Gastroesophageal sphincter (tissue), 4 donors: ENCODE measurements around the gene ZNF839. TPM values are rescaled to one million over a fixed set of nuclear protein-coding genes. Genes with fewer than 3 reads are reported as not detected.

Experiments used
- ATAC-seq: fragments of 150-250 bp; one replicate; pipeline ENCODE4 v1.9.1; 2016; ENCODE audit warnings: mild to moderate bottlenecking, moderate library complexity
- H3K27ac ChIP-seq, 4 donors: fragments of 200-600 bp; sonication (generic) in 3 of 4; 1 replicate in 3 of 4; 2 replicates in 1 of 4; pipeline ENCODE4 v1.5.1; 2016 to 2019
- H3K27me3 ChIP-seq: fragments of 200-600 bp; sonication (generic); one replicate; pipeline ENCODE4 v1.5.1; 2019
- H3K36me3 ChIP-seq, 2 donors: fragments of 200-600 bp; sonication (generic); one replicate each; pipeline ENCODE4 v1.5.1; 2019; ENCODE audit warnings: control low read depth in 1 of 2
- H3K4me1 ChIP-seq, 3 donors: fragments of 200-600 bp; sonication (generic); 1 replicate in 2 of 3; 2 replicates in 1 of 3; pipeline ENCODE4 v1.5.1; 2016 to 2019; ENCODE audit warnings: control low read depth in 2 of 3
- H3K4me3 ChIP-seq, 2 donors: fragments of 200-600 bp; sonication (generic); one replicate each; pipeline ENCODE4 v1.5.1; 2019; ENCODE audit warnings: mild to moderate bottlenecking in 1 of 2, moderate library complexity in 1 of 2
- H3K9me3 ChIP-seq, 3 donors: fragments of 200-600 bp; sonication (generic); one replicate each; pipeline ENCODE4 v1.5.1; 2017 to 2019; ENCODE audit warnings: control low read depth in 2 of 3
- EP300 ChIP-seq: sonication (generic); formaldehyde crosslinking; IDR thresholded peaks from one replicate; pipeline ENCODE4 v1.6.1; 2017; ENCODE audit warnings: antibody characterized with exemption, mild to moderate bottlenecking
- POLR2A ChIP-seq, 2 donors: fragments of 450-650 bp; IDR thresholded peaks; one replicate each; pipeline ENCODE4 v1.6.1; 2017; ENCODE audit warnings: antibody characterized with exemption in 2 of 2, mild to moderate bottlenecking in 2 of 2, moderate library complexity in 1 of 2
- POLR2AphosphoS5 ChIP-seq: sonication (generic); formaldehyde crosslinking; IDR thresholded peaks from one replicate; pipeline ENCODE4 v1.6.1; 2017; ENCODE audit warnings: antibody characterized with exemption
- WGBS, 2 donors: methylation state at CpG; one replicate each; pipeline ENCODE4 v1.1.5; 2018; ENCODE audit warnings: low coverage in 1 of 2; 5-methylcytosine and 5-hydroxymethylcytosine counted together
- total RNA-seq, 4 donors: library from RNA; depleted of rRNA; stranded (reverse); fragments of >200 nt; gene quantifications; one replicate each; pipeline ENCODE4 v1.1.0, GENCODE V29; 2016
- TF ChIP-seq, protein P1 (sequence below), 4 experiments: fragments of 200-600 bp in 2 of 4; fragments of 450-650 bp in 2 of 4; sonication (generic) in 1 of 4; IDR thresholded peaks; one replicate each; pipeline ENCODE4 v1.5.1; 2017 to 2019; ENCODE audit warnings: antibody characterized with exemption in 4 of 4, mild to moderate bottlenecking in 2 of 4, moderate library complexity in 2 of 4

The ZNF839 gene
- total RNA-seq = 10 to 100 TPM in 1 of 4 donors, 1 to 10 TPM in 3; 6.5 to 10.1 (median 8.4) TPM

DNA sequence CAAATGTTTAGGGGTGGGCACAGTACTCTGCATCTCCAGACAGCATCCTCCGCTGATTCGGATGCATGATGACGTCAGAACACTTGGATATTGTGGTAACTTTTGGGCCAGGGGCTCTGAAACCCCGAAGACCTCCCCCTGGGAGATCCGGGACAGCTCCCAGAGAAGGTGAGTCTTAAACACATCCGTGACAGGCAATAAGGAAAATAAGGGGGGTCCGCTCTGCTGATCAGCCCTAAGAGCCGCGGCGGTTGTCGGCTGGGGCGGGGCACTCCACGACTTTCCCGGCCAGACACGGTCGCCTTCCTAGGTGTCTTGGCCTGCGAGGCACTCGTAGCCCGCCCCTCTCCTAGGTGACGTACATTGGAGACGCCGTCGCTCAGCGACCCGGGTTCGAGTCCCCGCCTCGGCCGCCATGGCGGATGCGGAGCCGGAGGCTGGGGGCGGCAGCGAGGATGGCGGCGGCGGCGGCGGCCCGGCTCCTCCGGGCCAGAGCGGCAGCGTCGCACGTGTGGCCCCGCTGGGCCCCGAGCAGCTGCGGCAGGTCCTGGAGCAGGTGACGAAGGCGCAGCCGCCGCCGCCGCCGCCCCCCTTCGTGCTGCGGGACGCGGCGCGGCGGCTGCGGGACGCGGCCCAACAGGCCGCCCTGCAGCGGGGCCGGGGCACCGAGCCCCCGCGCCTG, at the start of gene ZNF839:
Gene ZNF839 (plus strand): TSS at position 396 of the 682 bp plus-strand sequence. CDS start 20 bp downstream, at position 416.
- WGBS, 2 donors = 0% methylated on average over 3 of the region's 71 CpGs; no CpG with 5 or more reads in 1 of the 2 donors
- peak; percentile 89 for ATAC-seq
- TF ChIP-seq POLR2AphosphoS5 (peak; percentile 88), EP300 (no peak), POLR2A (IDR thresholded peaks at IDR 0.05) (peak in 1 of 2 donors; percentile 38)
- TF ChIP-seq, protein P1, sequence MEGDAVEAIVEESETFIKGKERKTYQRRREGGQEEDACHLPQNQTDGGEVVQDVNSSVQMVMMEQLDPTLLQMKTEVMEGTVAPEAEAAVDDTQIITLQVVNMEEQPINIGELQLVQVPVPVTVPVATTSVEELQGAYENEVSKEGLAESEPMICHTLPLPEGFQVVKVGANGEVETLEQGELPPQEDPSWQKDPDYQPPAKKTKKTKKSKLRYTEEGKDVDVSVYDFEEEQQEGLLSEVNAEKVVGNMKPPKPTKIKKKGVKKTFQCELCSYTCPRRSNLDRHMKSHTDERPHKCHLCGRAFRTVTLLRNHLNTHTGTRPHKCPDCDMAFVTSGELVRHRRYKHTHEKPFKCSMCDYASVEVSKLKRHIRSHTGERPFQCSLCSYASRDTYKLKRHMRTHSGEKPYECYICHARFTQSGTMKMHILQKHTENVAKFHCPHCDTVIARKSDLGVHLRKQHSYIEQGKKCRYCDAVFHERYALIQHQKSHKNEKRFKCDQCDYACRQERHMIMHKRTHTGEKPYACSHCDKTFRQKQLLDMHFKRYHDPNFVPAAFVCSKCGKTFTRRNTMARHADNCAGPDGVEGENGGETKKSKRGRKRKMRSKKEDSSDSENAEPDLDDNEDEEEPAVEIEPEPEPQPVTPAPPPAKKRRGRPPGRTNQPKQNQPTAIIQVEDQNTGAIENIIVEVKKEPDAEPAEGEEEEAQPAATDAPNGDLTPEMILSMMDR (IDR thresholded peaks at IDR 0.05) = no peak
- Histone ChIP-seq H3K9me3 (no peaks in the 10 kb centered on the region), H3K4me1 (peaks cover 2 to 63% (median 19%) of the 10 kb centered on the region in 3 donors), H3K27ac (peak within 1 kb of the TSS; percentile 66 to 98 (median 96)), H3K36me3 (no peaks in the 10 kb centered on the region), H3K4me3 (peak within 1 kb of the TSS; percentile 37 to 82), H3K27me3 (no peaks in the 10 kb centered on the region)

DNA sequence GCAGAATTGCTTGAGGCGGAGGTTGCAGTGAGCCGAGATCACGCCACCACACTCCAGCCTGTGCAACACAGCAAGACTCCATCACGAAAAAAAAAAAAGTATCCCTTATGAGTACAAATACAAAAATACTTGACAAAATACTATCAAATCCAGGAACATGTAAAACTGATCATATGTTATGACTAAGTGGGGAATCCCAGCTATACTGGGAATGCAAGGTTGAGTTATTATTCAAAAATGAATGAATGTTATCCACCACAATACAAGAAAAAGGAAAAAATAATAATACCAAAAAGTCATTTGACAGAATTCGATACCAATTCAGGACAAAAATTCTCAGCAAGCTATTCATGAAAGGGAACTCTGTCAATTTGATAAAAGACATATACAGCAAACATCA, 47.2 kb upstream of the ZNF839 start:
- Histone ChIP-seq H3K36me3 (no peaks in the 10 kb centered on the region), H3K4me3 (no peak overlapping the region), H3K4me1 (peaks cover 0 to 5% (median 0%) of the 10 kb centered on the region in 3 donors), H3K27me3 (no peaks in the 10 kb centered on the region), H3K27ac (no peak overlapping the region), H3K9me3 (no peaks in the 10 kb centered on the region)
- TF ChIP-seq, protein P1 (IDR thresholded peaks at IDR 0.05) = no peak
- TF ChIP-seq POLR2A (IDR thresholded peaks at IDR 0.05) (no peak), EP300 (no peak), POLR2AphosphoS5 (no peak)
- no peak for ATAC-seq
- WGBS, 2 donors = 86 to 100% methylated on average over 4 to 5 of the region's 5 CpGs

DNA sequence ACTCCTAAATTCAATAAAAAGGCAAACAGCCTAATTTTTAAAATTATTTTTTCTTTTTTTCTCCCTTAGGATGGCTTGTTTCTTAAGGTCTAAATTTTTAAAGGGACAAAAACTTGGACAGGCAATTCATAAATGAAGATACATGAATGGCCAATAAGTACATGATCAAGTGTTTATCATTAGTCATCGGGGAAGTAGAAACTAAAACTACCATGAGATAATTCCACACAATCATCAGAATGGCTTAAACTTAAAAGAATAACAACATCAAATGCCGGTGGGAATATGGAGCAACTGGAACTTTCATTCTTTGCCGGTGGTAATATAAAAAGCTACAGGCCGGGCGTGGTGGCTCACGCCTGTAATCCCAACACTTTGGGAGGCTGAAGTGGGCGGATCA, 43.7 kb upstream of the ZNF839 start:
- no peak overlapping the region for H3K27ac ChIP-seq
- ATAC-seq = no peak
- peaks cover 0 to 33% (median 0%) of the 10 kb centered on the region in 3 donors for H3K4me1 ChIP-seq
- no peaks in the 10 kb centered on the region for H3K27me3 ChIP-seq
- WGBS, 2 donors = 100% methylated on average over 3 to 7 of the region's 7 CpGs
- no peak overlapping the region for H3K4me3 ChIP-seq
- H3K36me3 ChIP-seq = peaks cover 0 to 15% of the 10 kb centered on the region in 2 donors
- H3K9me3 ChIP-seq = no peaks in the 10 kb centered on the region
- TF ChIP-seq POLR2AphosphoS5 (no peak), POLR2A (IDR thresholded peaks at IDR 0.05) (no peak), EP300 (no peak)
- TF ChIP-seq, protein P1 (IDR thresholded peaks at IDR 0.05) = no peak

DNA sequence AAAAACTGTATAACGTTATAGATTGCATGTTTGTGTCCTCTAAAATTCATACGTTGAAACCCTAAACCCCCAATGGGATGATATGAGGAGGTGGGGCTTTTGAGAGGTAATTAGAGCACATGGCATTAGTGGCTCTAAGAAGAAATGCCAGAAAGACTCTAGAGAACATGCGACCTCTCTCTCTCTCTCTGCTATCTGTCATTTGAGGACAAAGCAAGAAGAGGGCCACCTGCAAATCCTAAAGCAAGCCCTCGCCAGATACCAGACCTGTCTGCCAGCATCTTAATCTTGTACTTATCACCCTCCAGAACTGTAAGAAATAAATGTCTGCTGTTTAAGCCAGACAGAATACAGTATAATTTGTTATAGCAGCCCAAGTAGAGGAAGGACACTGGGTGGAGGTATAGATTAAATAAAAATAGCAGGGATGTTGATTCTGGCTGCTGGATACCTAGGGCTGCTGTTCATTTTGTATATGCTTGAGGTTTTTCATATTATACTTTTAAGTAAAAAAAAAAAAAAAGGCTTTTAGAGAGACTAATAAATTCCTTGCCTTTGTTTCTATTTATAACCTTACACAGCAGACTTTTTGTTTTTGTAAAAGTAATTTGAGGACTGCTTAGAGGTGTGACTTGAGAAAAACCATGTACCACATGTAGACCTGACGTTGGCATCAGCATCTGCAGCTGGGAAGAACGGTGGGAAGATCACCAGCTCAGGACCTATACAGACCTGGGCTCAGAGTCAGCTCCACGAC, 41.5 kb upstream of the ZNF839 start:
- H3K4me1 ChIP-seq = peaks cover 0 to 33% (median 0%) of the 10 kb centered on the region in 3 donors
- TF ChIP-seq POLR2AphosphoS5 = no peak
- TF ChIP-seq EP300 = no peak
- TF ChIP-seq, protein P1 (IDR thresholded peaks at IDR 0.05) = no peak
- TF ChIP-seq POLR2A (IDR thresholded peaks at IDR 0.05) = no peak
- no peaks in the 10 kb centered on the region for H3K9me3 ChIP-seq
- H3K36me3 ChIP-seq = peaks cover 0 to 27% of the 10 kb centered on the region in 2 donors
- no peak overlapping the region for H3K4me3 ChIP-seq
- H3K27ac ChIP-seq = peak overlapping the region; percentile 5 to 68 (median 57)
- H3K27me3 ChIP-seq = no peaks in the 10 kb centered on the region
- 21 to 25% methylated on average over 4 to 7 of the region's 7 CpGs for WGBS, 2 donors
- peak; percentile 55 for ATAC-seq
